Transverse colon (tissue), 4 donors: ENCODE measurements around the gene SORCS3. TPM values are rescaled to one million over a fixed set of nuclear protein-coding genes. Genes with fewer than 3 reads are reported as not detected.

Source experiments
- DNase-seq: peaks from one replicate; pipeline ENCODE4 v3.0.0-alpha.2; 2019
- H3K27ac ChIP-seq, 4 donors: fragments of 200-600 bp; sonication (generic); 2 replicates each; pipeline ENCODE4 v1.5.1; 2016 to 2018; ENCODE audit warnings: inconsistent platforms in 4 of 4
- H3K27me3 ChIP-seq: fragments of 200-600 bp; sonication (generic); 2 replicates; pipeline ENCODE4 v1.5.1; 2017; ENCODE audit warnings: inconsistent platforms
- H3K36me3 ChIP-seq, 4 donors: fragments of 200-600 bp; sonication (generic); 2 replicates each; pipeline ENCODE4 v1.5.1; 2017 to 2019; ENCODE audit warnings: inconsistent platforms in 4 of 4
- H3K4me1 ChIP-seq, 4 donors: fragments of 200-600 bp; sonication (generic); 2 replicates each; pipeline ENCODE4 v1.5.1; 2017 to 2020; ENCODE audit warnings: inconsistent platforms in 4 of 4
- H3K4me3 ChIP-seq, 4 donors: fragments of 200-600 bp; sonication (generic); 1 replicate in 1 of 4; 2 replicates in 3 of 4; pipeline versions ENCODE4 v1.5.1 to v1.6.1; 2017 to 2019; ENCODE audit warnings: inconsistent platforms in 4 of 4
- H3K9me3 ChIP-seq, 2 donors: fragments of 200-600 bp; sonication (generic); 2 replicates each; pipeline ENCODE4 v1.5.1; 2017 to 2019; ENCODE audit warnings: inconsistent platforms in 2 of 2
- EP300 ChIP-seq: sonication (generic); formaldehyde crosslinking; IDR thresholded peaks from one replicate; pipeline ENCODE4 v1.6.1; 2017; ENCODE audit warnings: antibody characterized with exemption, low read depth
- POLR2A ChIP-seq: fragments of 450-650 bp; IDR thresholded peaks from one replicate; pipeline ENCODE4 v1.6.1; 2016; ENCODE audit warnings: antibody characterized with exemption, mild to moderate bottlenecking, moderate library complexity
- POLR2AphosphoS5 ChIP-seq, 3 donors: sonication (generic); formaldehyde crosslinking; IDR thresholded peaks; one replicate each; pipeline ENCODE4 v1.6.1; 2016; ENCODE audit warnings: antibody characterized with exemption in 3 of 3
- WGBS, 2 donors: methylation state at CpG; one replicate each; pipeline ENCODE4 v1.1.5; 2018; ENCODE audit warnings: low coverage in 1 of 2; 5-methylcytosine and 5-hydroxymethylcytosine counted together
- in situ Hi-C, 4 donors: fragments of 200-750 bp; cut with MboI; loops; one replicate each; pipeline versions ENCODE4 v1.15.0 to v1.15.1; 2017; ENCODE audit warnings: low sequenced_read_pairs in 3 of 4, low pct_ligation_motif_present in 1 of 4, low pct_unique_long_range_greater_than_20kb in 1 of 4
- intact Hi-C: fragments of 100-400 bp; cut with DNase I; formaldehyde crosslinking; loops from one replicate; pipeline ENCODE4 v1.15.1; 2023; ENCODE audit warnings: low total_unique reads
- total RNA-seq, 4 donors: library from RNA; depleted of rRNA; stranded (reverse); fragments of >200 nt; gene quantifications; one replicate each; pipeline ENCODE4 v1.1.0, GENCODE V29; 2016
- TF ChIP-seq, protein P1 (sequence below), 5 experiments: fragments of 200-600 bp in 3 of 5; fragments of 450-650 bp in 2 of 5; sonication (generic) in 3 of 5; IDR thresholded peaks; 1 replicate in 2 of 5; 2 replicates in 3 of 5; pipeline ENCODE4 v1.5.1; 2016 to 2017; ENCODE audit warnings: antibody characterized with exemption in 5 of 5, inconsistent platforms in 3 of 5, mild to moderate bottlenecking in 2 of 5, moderate library complexity in 1 of 5

SORCS3 gene
- total RNA-seq, 4 donors from 2014 or later: 0.14 to 0.32 TPM; not detected in 2

DNA sequence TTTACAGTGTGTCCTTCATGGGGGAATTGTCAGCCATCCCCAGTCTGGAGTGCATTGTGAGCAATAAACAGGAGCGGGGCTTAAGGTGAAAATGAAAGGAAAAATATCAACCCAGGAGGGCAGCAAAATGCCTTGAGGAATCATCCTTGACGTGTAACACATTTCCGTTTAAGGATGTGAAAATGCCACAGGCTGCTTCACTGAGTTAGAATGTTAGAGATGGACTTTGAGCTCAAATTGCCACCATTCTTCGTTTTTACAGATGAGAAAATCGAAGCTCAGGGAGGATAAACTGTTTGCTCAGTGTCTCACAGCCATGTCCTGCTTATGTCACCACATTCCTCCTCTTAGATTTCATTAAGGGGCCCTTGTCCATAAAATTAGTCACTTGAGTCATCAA, 23.1 kb downstream of the SORCS3 start:
- no peak for DNase-seq
- no peaks in the 10 kb centered on the region for H3K27me3 ChIP-seq
- no peak overlapping the region for H3K27ac ChIP-seq
- WGBS, 2 donors: 27 to 42% methylated on average over 3 to 5 of the region's 5 CpGs
- no peaks in the 10 kb centered on the region for H3K36me3 ChIP-seq
- in situ Hi-C loops: no loop called here
- TF ChIP-seq POLR2A: no peak
- H3K4me1 ChIP-seq: no peaks in the 10 kb centered on the region
- H3K9me3 ChIP-seq: no peaks in the 10 kb centered on the region
- intact Hi-C loops: no loop called here
- no peak overlapping the region for H3K4me3 ChIP-seq

DNA sequence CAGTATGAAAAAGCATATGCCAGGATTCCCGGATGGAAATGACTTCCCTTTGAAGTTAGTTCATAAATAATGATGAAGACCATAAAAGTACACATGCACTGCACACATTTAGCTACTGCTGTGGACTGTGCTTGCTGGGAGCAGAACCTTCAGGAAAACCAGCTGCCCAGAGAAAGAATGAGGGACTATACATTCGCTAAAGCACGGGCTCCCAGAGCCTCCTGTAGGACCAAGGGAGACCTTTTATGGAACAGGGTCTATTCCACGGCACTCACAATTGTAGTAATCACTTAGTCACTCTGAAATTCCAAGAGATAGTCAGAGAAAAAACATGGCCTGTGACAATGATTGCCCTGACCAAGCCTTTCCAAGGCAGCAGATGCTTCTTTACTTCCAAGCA, 24.1 kb downstream of the SORCS3 start:
- no peaks in the 10 kb centered on the region for H3K27me3 ChIP-seq
- no peak overlapping the region for H3K4me3 ChIP-seq
- no peaks in the 10 kb centered on the region for H3K36me3 ChIP-seq
- 74% methylated on average over 4 of the region's 4 CpGs; no CpG with 5 or more reads in 1 of the 2 donors for WGBS, 2 donors
- H3K27ac ChIP-seq: no peak overlapping the region
- no peak for TF ChIP-seq POLR2AphosphoS5 (IDR thresholded peaks at IDR 0.05)
- TF ChIP-seq EP300: no peak
- TF ChIP-seq POLR2A: no peak
- TF ChIP-seq, protein P1, sequence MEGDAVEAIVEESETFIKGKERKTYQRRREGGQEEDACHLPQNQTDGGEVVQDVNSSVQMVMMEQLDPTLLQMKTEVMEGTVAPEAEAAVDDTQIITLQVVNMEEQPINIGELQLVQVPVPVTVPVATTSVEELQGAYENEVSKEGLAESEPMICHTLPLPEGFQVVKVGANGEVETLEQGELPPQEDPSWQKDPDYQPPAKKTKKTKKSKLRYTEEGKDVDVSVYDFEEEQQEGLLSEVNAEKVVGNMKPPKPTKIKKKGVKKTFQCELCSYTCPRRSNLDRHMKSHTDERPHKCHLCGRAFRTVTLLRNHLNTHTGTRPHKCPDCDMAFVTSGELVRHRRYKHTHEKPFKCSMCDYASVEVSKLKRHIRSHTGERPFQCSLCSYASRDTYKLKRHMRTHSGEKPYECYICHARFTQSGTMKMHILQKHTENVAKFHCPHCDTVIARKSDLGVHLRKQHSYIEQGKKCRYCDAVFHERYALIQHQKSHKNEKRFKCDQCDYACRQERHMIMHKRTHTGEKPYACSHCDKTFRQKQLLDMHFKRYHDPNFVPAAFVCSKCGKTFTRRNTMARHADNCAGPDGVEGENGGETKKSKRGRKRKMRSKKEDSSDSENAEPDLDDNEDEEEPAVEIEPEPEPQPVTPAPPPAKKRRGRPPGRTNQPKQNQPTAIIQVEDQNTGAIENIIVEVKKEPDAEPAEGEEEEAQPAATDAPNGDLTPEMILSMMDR (IDR thresholded peaks at IDR 0.05): no peak
- intact Hi-C loops (no loop called here), in situ Hi-C loops (no loop called here)
- DNase-seq: no peak
- H3K9me3 ChIP-seq: no peaks in the 10 kb centered on the region
- no peaks in the 10 kb centered on the region for H3K4me1 ChIP-seq

DNA sequence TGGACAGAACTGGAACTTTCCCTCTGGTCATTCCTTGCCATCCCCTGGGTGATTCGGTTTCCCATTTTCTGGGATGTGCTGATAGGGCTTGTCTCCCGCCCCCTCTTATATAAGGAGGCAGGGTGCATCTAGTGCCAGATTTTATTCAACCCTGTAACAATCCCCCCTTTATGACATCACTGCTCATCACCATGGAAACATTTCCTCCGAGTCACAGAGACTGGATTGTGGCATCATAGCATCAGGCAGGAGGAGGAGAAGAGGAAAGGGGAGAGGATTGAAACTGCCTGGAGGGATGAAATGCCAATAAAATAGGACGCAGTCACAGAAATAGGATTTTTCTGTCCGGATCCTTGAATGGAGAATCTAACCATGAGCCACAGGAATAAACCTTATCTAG, 25.0 kb downstream of the SORCS3 start:
- no peak overlapping the region for H3K27ac ChIP-seq
- H3K4me1 ChIP-seq: no peaks in the 10 kb centered on the region
- DNase-seq: no peak
- no peak overlapping the region for H3K4me3 ChIP-seq
- 73 to 80% methylated on average over 4 to 5 of the region's 5 CpGs for WGBS, 2 donors
- no peaks in the 10 kb centered on the region for H3K27me3 ChIP-seq
- no peaks in the 10 kb centered on the region for H3K9me3 ChIP-seq
- intact Hi-C loops (no loop called here), in situ Hi-C loops (no loop called here)
- TF ChIP-seq EP300: no peak
- TF ChIP-seq POLR2A: no peak
- TF ChIP-seq, protein P1 (IDR thresholded peaks at IDR 0.05): no peak
- no peak for TF ChIP-seq POLR2AphosphoS5 (IDR thresholded peaks at IDR 0.05)
- no peaks in the 10 kb centered on the region for H3K36me3 ChIP-seq

DNA sequence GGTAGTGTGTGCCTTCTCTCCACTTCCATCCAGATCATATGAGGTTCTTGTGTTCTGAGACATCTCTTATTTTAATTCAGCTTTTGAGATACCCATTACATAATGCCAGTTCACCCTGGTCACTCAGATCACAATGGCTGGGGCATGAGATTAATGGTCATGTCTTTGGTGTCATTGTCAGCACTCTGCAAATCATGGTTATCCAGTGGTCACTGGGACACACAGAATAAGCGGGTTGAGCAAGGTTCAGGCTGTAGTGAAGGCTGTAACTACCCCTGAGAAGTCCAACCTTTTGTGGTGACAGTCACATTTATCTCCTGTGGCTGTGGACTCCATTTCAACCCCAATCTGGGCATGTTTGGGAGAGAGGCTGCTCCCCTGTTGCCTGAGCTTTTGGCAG, 35.8 kb downstream of the SORCS3 start:
- 80% methylated on average over 1 of the region's 1 CpG; no CpG with 5 or more reads in 1 of the 2 donors for WGBS, 2 donors
- H3K36me3 ChIP-seq: no peaks in the 10 kb centered on the region
- no peaks in the 10 kb centered on the region for H3K4me1 ChIP-seq
- peaks cover 0 to 4% of the 10 kb centered on the region in 2 donors for H3K9me3 ChIP-seq
- no peak overlapping the region for H3K27ac ChIP-seq
- H3K4me3 ChIP-seq: no peak overlapping the region
- in situ Hi-C loops: no loop called here
- intact Hi-C loops: no loop called here
- TF ChIP-seq POLR2AphosphoS5 (IDR thresholded peaks at IDR 0.05) (no peak), POLR2A (no peak), EP300 (no peak)
- TF ChIP-seq, protein P1 (IDR thresholded peaks at IDR 0.05): no peak
- no peaks in the 10 kb centered on the region for H3K27me3 ChIP-seq
- DNase-seq: no peak

DNA sequence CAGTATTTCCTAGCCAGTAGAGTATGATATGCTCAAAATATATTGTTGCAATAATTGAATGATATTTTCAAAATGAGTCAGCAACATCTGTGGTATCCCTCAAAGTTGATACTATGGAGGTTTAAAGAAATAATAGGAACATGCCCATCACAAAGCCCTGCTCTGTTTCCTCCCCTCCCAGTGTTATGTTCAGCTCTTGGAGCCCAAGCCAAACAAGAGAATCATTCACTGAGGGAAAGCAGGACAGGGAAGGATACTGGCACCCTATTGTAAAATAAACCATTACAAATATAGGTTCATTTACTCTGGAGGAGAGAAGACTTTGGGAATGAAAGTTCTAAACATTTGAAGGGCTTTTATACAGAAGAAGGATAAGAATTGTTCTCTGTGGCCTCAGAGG, 37.6 kb downstream of the SORCS3 start:
- H3K27ac ChIP-seq: no peak overlapping the region
- H3K9me3 ChIP-seq: no peaks in the 10 kb centered on the region
- no peaks in the 10 kb centered on the region for H3K36me3 ChIP-seq
- no peak for TF ChIP-seq POLR2AphosphoS5 (IDR thresholded peaks at IDR 0.05)
- no peak for TF ChIP-seq EP300
- TF ChIP-seq, protein P1 (IDR thresholded peaks at IDR 0.05): no peak
- TF ChIP-seq POLR2A: no peak
- in situ Hi-C loops (no loop called here), intact Hi-C loops (no loop called here)
- H3K4me3 ChIP-seq: no peak overlapping the region
- no peaks in the 10 kb centered on the region for H3K4me1 ChIP-seq
- no peaks in the 10 kb centered on the region for H3K27me3 ChIP-seq
- DNase-seq: no peak
